Vagina (tissue), 2 donors: ENCODE measurements around the gene PPFIBP2.

Source experiments
- CTCF ChIP-seq, 3 experiments: fragments of 450-650 bp in 2 of 3; fragments of 200-600 bp in 1 of 3; sonication (generic) in 1 of 3; IDR thresholded peaks; one replicate each; pipeline ENCODE4 v1.5.1; 2017 to 2019; ENCODE audit warnings: antibody characterized with exemption in 3 of 3, mild to moderate bottlenecking in 2 of 3, moderate library complexity in 2 of 3
- POLR2A ChIP-seq, 2 donors: fragments of 450-650 bp; IDR thresholded peaks; one replicate each; pipeline ENCODE4 v1.6.1; 2017; ENCODE audit warnings: antibody characterized with exemption in 2 of 2, mild to moderate bottlenecking in 2 of 2, moderate library complexity in 2 of 2

DNA sequence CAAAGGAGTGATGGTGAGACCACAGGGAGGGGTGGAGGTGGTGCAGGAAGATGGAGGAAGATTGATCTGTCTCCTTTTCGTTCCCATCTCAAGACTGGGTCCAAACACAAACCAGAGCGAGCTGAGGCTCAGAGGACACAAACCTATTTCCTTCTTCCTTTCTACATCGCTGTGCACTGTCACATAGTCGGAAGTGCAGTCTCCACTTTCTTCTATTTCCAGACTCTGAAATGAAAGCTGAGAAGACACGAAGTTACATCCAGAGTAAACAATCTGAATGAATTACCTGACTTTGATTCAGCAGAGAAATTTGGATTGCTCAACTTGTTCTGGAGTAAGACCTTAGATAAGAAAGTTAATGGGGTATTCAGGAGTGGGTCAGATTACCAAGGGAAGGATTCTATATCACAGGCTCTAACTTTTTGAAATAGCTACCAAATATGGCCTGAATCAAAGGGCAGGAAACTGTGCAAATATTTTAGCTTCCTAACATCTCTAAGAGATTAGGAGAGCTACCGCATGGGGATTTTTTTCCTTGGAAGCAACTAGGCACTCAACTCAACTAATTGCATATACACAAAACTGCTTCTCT lies 178.1 kb downstream of the PPFIBP2 start:
- TF ChIP-seq CTCF (IDR thresholded peaks at IDR 0.05) (no peak), POLR2A (IDR thresholded peaks at IDR 0.05) (no peak)
